Omental fat pad (tissue), 4 donors: ENCODE data around the gene IYD. TPM values are rescaled to one million over a fixed set of nuclear protein-coding genes. Genes with fewer than 3 reads are reported as not detected.

Experiments
- ATAC-seq: fragments of 150-250 bp; one replicate; pipeline ENCODE4 v1.9.1; 2016; ENCODE audit warnings: mild to moderate bottlenecking, moderate library complexity; ENCODE audit not compliant: low FRiP score
- DNase-seq: peaks from one replicate; pipeline ENCODE4 v3.0.0-alpha.2; 2019; ENCODE audit warnings: low spot score
- total RNA-seq, 4 donors: library from RNA; depleted of rRNA; stranded (reverse); fragments of >200 nt; gene quantifications; one replicate each; pipeline ENCODE4 v1.1.0, GENCODE V29; 2016
- TF ChIP-seq, protein P1 (sequence below), 3 donors: fragments of 450-650 bp; IDR thresholded peaks; one replicate each; pipeline ENCODE4 v1.5.1; 2016 to 2017; ENCODE audit warnings: antibody characterized with exemption in 3 of 3, mild to moderate bottlenecking in 3 of 3, moderate library complexity in 2 of 3

The IYD gene
- total RNA-seq, 4 donors from 2014 or later = 0.06 TPM; not detected in 3

DNA sequence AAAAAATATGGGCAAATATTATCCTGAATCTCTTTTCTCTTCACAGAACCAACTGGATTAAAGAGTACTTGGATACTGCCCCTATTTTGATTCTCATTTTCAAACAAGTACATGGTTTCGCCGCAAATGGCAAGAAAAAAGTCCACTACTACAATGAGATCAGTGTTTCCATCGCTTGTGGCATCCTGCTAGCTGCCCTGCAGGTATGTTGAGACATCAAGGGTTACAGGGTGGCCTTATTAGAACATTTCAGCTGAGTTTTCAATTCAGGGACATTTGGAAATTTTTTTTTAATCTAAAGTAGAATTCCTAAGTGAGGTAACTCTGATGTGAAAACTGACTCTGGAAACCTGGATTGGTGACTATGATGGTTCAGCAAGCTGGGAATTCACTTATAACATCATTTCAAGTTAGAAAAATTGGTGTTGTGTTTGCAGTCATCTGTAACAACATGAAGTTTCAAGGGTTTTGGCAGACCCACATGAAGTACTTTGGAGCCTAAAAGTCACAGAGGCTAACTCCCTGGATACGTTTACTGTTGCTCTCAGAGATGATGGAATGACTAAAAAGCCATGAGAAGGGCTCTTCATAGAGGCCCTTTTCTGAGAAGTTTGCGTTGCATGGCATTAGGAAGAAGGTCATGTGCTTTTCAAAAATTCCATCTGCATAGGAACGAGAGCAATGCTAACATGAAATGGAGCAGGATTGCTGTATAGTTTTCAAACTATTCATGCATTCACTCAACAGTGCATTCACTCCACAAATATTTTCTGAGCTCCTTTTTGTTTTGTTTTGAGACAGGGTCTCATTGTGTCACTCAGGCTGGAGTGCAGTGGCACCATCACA lies 25.5 kb downstream of the IYD start:
- TF ChIP-seq, protein P1, sequence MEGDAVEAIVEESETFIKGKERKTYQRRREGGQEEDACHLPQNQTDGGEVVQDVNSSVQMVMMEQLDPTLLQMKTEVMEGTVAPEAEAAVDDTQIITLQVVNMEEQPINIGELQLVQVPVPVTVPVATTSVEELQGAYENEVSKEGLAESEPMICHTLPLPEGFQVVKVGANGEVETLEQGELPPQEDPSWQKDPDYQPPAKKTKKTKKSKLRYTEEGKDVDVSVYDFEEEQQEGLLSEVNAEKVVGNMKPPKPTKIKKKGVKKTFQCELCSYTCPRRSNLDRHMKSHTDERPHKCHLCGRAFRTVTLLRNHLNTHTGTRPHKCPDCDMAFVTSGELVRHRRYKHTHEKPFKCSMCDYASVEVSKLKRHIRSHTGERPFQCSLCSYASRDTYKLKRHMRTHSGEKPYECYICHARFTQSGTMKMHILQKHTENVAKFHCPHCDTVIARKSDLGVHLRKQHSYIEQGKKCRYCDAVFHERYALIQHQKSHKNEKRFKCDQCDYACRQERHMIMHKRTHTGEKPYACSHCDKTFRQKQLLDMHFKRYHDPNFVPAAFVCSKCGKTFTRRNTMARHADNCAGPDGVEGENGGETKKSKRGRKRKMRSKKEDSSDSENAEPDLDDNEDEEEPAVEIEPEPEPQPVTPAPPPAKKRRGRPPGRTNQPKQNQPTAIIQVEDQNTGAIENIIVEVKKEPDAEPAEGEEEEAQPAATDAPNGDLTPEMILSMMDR (IDR thresholded peaks at IDR 0.05) = no peak
- no peak for ATAC-seq
- no peak for DNase-seq

DNA sequence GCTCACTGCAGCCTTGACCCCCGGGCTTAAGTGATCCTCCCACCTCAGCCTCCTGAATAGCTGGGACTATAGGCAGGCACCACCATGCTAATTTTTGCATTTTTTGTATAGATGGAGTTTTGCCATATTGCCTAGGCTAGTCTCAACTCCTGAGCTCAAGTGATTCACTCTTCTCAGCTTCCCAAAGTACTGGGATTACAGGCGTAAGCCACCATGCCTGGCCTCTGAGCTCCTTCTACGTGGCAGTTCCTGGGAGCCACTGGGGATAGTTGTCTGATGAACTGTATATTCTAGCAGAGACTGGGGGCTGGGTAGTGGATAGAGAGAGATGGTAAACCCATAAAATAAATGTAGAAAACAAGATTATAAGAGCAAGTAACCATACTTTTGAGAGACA lies 26.1 kb downstream of the IYD start:
- TF ChIP-seq, protein P1 (IDR thresholded peaks at IDR 0.05) = no peak
- DNase-seq (no peak), ATAC-seq (no peak)

DNA sequence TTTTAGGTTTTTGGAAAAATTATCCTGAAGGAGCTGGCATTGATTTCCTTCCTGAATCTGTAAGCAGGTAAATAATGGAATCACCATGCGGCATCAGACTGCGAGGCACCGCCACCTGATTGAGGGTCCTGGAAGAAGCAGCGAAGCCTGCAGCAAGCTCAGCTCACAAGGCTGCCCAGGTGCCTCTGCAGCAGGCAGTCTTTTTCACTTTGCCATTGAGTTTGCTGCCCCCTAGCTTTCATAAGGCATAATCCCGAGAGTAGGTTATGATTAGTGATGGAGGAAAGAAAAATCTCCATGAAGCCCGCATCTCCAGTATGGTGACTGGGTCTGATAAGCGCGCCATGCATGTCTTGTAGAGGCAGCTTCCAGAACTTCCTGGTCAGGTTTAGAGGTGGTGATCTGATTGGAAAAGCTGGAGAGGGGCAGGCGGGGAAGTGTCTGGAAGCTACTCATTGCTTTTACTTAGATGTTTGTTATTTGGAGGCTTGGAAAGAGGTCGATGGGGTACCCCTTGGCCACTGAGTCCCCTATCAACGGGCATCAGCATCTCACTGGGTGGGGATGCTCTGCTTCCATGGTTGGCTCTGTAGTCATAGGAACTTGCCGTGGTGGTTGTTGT lies 26.7 kb downstream of the IYD start:
- DNase-seq (no peak), ATAC-seq (peak; percentile 78)
- TF ChIP-seq, protein P1 (IDR thresholded peaks at IDR 0.05) = peak in 1 of 3 donors; percentile 39

DNA sequence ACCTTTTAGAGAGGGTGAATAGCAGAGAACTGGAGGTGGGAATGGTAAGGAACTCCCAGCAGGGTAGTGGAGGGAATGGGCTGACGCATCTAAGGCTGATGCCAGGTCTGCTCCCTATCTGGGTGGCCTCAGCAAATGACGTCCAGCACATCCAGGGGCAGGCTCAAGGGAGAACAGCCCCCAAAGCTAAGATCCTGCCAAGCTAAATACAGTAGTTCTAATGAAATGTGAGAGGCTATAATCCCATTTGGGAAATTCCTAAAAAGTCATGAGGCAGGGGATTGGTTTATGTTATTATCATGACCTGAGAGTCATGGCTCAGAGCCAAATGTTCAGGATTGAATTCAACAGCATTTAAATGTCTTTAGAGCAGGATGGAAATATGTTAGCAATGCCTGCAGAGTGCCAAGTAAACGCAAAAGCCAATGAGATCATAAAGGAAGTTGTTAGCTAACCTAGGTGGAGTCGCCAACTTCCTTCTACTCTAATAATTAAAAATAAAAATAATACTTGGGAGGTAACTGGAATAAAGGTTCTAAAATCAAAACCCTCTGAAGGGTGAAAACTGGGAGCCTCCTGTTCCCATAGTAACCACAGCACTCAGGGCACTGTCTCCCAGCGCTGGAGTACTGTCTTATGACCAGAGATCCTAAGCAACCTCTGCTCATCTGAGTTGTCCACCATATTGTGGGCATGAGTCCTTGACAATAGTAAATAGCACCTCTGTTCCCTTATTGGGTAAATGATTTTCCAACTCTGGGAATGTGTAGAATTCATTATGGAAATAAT lies 34.8 kb downstream of the IYD start:
- DNase-seq (no peak), ATAC-seq (peak; percentile 98)
- TF ChIP-seq, protein P1 (IDR thresholded peaks at IDR 0.05) = no peak

DNA sequence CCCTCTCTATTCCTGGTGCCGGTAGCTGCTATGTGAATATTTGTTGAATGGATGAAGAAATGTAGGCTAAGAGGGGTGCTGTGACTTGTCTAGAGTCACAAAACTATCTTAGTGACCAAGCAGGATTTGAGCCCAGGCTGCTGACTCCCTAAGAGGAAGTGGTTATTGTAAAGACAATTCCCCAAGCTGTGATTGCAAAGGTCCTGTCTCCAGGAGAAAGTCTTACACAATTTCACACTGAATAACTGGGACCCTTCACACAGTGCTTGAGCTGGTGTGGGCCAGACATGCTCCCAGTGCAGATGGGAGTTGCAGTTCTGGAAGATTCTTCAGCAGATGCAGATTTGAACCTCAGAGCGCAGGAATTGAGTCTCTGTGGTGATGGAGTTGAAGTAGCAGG lies 38.1 kb downstream of the IYD start:
- ATAC-seq = no peak
- no peak for DNase-seq
- TF ChIP-seq, protein P1 (IDR thresholded peaks at IDR 0.05) = no peak

DNA sequence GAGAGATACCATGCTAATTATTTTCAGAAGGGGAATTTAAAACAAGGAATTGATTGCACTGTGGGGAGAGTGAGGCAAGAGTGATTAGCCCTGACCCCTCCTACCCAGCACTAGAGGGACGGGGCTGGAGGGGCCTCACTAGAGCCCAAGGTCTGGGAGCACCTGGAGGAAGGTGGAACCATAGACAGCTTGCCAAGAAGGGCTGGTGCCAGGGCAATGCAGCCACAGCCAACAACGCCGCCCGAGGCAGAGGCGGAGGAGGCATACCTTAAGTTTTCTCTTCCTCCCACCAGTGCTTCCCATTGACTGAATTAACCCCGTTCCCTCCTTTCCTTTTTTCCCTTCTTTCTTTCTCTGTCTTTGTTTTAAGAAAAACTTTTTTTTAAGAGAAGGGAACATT lies 40.0 kb downstream of the IYD start:
- peak; percentile 38 for ATAC-seq
- no peak for DNase-seq
- TF ChIP-seq, protein P1 (IDR thresholded peaks at IDR 0.05) = no peak
